LNCAP (cell line): ENCODE results near the gene BACE1-AS.

Experiments used
- TF ChIP-seq, protein P1 (sequence below): fragments of 450-650 bp; IDR thresholded peaks from 2 replicates; pipeline ENCODE4 v1.5.1; 2017; ENCODE audit warnings: mild to moderate bottlenecking

The BACE1-AS gene

GRCh38 chr11:117281869-117282268, 9.3 kb upstream of the BACE1-AS start:
- TF ChIP-seq, protein P1, sequence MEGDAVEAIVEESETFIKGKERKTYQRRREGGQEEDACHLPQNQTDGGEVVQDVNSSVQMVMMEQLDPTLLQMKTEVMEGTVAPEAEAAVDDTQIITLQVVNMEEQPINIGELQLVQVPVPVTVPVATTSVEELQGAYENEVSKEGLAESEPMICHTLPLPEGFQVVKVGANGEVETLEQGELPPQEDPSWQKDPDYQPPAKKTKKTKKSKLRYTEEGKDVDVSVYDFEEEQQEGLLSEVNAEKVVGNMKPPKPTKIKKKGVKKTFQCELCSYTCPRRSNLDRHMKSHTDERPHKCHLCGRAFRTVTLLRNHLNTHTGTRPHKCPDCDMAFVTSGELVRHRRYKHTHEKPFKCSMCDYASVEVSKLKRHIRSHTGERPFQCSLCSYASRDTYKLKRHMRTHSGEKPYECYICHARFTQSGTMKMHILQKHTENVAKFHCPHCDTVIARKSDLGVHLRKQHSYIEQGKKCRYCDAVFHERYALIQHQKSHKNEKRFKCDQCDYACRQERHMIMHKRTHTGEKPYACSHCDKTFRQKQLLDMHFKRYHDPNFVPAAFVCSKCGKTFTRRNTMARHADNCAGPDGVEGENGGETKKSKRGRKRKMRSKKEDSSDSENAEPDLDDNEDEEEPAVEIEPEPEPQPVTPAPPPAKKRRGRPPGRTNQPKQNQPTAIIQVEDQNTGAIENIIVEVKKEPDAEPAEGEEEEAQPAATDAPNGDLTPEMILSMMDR = no peak

- TF ChIP-seq, protein P1 = no peak
These were observed 8.2 kb upstream of the BACE1-AS start for GRCh38 chr11:117282956-117283355.

- TF ChIP-seq, protein P1 = no peak
These were observed 7.1 kb upstream of the BACE1-AS start for GRCh38 chr11:117284053-117284452.

DNA sequence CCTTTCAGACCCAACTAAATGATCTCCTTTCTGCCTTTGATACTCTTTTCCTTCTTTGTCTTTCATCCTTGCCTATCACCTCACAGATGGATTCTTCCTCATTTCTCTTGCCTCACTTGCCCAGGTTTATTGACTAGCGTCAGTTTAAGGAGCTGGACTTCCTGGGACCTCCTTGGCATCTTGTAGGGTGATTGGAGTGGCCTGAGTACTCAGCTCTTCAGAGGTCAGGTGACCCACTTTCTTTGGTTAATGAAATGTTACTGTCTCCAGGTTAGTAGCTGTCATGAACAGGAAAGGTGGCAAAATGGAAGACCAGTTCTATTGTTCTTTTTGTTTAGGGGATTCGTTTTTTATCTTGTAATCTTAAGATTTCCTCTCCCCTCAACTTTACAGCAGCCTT, 4.6 kb upstream of the BACE1-AS start:
- TF ChIP-seq, protein P1 = no peak

GRCh38 chr11:117287668-117288067, 3.5 kb upstream of the BACE1-AS start:
- TF ChIP-seq, protein P1 = no peak

DNA sequence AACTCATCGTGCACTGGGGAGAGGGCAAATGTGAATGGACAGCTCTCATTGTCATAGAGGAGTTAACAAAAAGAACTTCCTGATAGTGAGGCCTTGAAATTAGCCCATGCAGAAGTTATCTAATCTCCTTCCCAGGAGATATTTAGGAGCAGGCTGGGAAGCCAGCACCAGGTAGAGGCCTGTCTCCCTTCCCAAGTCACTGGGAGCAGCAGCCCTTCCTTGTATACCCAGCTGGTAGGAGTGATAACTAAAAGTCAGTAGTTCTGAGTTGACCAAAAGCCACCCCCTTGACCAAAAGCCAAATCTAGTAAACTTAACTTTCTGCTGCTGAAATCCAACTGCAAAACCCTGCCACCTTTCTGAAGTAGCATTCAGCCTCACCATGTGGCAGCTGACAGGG, 1.4 kb upstream of the BACE1-AS start:
- TF ChIP-seq, protein P1 = no peak

- TF ChIP-seq, protein P1 = no peak
These were observed 1.5 kb downstream of the BACE1-AS start for GRCh38 chr11:117292616-117293015.

GRCh38 chr11:117295438-117296137, 4.4 kb downstream of the BACE1-AS start:
- TF ChIP-seq, protein P1 = no peak
